Stimulated activated CD4-positive, alpha-beta T cell treated with anti-CD3 and anti-CD28 coated beads, TNF-alpha, amount 100 ng/mL, for 48 hours (primary cell): ENCODE results near the gene ZNF275.
"Not testable (repeated sequence)": the region's sequence is repeated elsewhere in the genome, so short reads cannot be mapped to it uniquely, and the experiment has no call there.

Experiments
- DNase-seq, 3 donors: peaks; one replicate each; pipeline ENCODE4 v3.0.0-alpha.2; 2020; ENCODE audit warnings: low read depth in 3 of 3

Gene ZNF275

GRCh38 chrX:153387987-153388721 lies 54.2 kb downstream of the ZNF275 start:
- no peak for DNase-seq

GRCh38 chrX:153388722-153389459 lies 54.9 kb downstream of the ZNF275 start:
- no peak for DNase-seq

- DNase-seq, result not testable (repeated sequence)
Observed at GRCh38 chrX:153389460-153389768, 55.5 kb downstream of the ZNF275 start.

- no peak for DNase-seq
Observed at GRCh38 chrX:153392642-153393321, 58.8 kb downstream of the ZNF275 start.

GRCh38 chrX:153394612-153395011 lies 60.7 kb downstream of the ZNF275 start:
- DNase-seq, result no peak

- no peak for DNase-seq
Observed at GRCh38 chrX:153395613-153396319, 61.8 kb downstream of the ZNF275 start.

- DNase-seq, result no peak
Observed at GRCh38 chrX:153396320-153397195, 62.6 kb downstream of the ZNF275 start.

- no peak for DNase-seq
Observed at GRCh38 chrX:153397256-153397960, 63.5 kb downstream of the ZNF275 start.

GRCh38 chrX:153398275-153398960 lies 64.5 kb downstream of the ZNF275 start:
- no peak for DNase-seq

GRCh38 chrX:153400146-153401132 lies 66.5 kb downstream of the ZNF275 start:
- DNase-seq, result peak; percentile 27 to 59 (median 29)

- no peak for DNase-seq
Observed at GRCh38 chrX:153401133-153401764, 67.3 kb downstream of the ZNF275 start, which contains the start of gene PNMA6E. Gene PNMA6E (minus strand): TSS chrX:153401350. CDS start chrX:153398849, 2,501 bp downstream.
